GM18909 (cell line): ENCODE results near the gene KCNQ1.
"Not testable (repeated sequence)": the region's sequence is repeated elsewhere in the genome, so short reads cannot be mapped to it uniquely, and the experiment has no call there.

Experiments used
- ATAC-seq: cut with Tn5 transposase; IDR thresholded peaks from one replicate; pipeline ENCODE4 v1.9.1; 2021; ENCODE audit warnings: mild to moderate bottlenecking; ENCODE audit not compliant: unreplicated experiment, poor library complexity

The KCNQ1 gene

DNA sequence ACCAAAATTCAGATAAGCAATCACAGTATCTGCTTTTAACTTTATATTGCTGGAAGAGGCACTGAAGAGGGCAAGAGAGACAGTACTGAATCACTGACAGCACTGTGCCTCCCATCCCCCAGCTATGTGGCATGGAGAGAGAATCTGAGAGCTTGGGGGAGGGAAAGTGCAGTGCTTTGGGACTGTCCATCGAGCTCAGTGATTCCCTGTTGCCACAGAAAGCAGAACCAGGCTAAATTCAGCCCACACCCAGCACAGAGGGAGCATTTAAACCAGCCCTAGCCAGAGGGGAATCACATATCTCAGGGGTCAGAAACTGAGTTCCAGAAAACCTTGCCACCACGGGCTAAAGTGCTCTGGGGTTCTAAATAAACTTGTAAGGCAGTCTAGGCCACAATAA lies 44.3 kb downstream of the KCNQ1 start:
- no peak for ATAC-seq

DNA sequence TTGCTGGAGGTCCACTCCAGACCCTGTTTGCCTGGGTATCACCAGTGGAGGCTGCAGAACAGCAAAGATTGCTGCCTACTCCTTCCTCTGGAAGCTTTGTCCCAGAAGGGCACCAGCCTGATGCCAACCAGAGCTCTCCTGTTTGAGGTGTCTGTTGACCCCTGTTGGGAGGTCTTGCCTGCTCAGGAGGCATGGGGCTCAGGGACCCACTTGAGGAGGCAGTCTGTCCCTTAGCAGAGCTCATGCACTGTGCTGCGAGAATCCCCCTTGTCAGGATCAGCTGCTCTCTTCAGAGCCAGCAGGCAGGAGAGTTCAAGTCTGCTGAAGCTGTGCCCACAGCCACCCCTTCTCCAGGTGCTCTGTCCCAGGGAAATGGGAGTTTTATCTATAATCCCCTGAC lies 53.1 kb downstream of the KCNQ1 start:
- ATAC-seq, result not testable (repeated sequence)

DNA sequence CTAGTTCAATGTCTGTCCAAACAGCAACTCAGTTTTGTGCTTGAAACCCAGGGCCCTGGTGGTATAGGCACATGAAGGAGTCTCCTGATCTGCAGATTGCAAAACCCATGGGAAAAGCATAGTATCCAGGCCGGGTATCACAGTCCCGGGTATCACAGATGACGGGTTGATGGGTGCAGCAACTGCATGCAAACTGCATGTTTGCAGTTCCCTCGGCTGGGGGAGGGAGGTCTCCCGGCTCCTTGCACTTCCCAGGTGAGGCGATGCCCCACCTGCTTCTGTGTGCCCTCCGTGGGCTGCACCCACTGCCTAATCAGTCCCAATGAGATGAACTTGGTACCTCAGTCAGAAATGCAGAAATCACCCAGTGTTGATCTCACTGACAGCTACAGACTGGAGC lies 53.9 kb downstream of the KCNQ1 start:
- ATAC-seq, result no peak

DNA sequence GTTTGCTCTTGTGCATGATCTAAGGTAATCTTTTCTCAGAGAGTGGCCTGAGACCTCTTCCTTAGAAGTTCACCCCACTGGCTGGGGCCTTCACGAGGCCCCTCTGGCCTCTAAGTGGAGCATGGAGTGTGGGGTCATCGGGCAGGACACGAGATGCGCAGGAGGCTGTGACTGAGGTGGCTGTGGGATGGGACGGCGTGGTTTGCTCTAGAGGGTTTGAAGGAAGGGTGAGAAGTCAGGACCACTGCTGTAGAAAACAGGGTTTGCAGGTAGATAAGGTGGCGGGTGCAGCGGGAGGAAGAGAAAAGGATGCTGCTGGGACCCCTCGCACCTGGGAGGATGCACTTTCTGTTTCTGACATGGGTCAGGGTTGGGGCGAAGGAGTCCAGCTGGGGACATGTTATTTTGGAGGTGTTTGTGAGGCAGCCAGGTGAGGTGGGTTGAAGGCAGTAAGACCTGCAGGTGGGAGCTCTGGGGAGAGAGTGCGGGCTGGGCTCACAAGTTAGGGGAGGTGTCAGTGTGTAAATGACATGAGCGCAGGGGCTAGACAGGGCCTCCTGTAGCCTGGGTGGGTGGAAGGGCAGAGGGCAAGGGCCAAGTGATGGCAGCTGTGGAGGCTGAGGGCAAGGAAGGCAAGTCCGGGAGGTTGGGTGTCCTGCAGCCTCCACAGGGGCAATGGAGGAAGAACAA lies 62.5 kb downstream of the KCNQ1 start:
- ATAC-seq, result no peak

DNA sequence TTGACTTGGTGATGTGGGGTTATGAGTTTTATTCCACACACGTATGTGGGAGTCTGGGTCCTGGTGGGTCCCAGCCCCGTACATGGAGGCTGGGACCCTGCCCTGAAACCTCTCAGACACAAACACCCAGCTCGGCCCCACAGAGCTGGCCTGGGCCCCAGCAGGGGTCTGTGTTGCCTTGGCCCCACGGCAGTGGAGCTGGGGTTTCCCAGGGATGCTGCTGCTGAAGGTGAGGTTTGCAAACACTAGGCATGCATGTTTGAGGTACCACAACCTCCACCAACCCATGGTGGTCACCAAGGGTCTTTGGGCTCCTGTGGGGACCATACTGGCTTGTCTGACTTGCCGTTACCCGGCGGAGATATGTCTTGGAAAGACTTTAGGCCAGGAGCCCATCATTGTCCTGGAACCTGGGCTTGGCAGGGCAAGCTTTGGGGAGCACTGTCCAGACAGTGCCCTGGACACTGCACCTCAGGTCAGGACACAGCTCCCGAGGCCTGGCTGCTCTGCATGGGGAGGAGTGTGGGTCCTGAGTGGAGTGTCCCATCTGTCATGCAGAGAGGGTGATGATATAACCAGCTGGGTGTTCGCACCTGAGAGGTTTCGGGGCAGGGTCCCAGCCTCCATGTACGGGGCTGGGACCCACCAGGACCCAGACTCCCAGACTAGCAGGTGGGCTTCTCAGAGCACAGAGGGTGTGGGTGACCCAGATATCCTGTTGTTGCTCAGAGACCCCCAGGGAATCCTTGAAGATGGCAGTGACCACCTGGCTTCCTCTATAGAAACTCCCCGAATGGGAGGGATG lies 63.3 kb downstream of the KCNQ1 start:
- ATAC-seq, result no peak

DNA sequence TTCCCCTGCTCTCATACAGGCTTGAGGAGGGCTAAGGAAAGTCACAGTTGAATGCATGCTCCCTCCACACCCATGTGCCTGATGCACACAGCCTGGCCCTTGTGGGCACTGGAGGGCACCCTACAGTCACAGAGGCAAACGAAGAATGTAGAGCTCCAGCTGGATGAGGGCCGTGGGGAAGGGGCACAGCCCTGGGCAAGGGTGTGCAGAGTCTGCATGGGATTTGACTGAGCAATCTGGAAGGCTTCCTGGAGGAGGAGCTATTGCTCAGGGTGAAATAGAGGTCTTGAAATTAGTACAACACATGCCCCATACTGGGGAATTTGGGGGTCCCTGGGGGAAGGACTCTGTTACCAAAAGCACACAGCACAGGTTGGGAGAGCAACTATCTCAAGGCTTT lies 64.0 kb downstream of the KCNQ1 start:
- ATAC-seq, result no peak

DNA sequence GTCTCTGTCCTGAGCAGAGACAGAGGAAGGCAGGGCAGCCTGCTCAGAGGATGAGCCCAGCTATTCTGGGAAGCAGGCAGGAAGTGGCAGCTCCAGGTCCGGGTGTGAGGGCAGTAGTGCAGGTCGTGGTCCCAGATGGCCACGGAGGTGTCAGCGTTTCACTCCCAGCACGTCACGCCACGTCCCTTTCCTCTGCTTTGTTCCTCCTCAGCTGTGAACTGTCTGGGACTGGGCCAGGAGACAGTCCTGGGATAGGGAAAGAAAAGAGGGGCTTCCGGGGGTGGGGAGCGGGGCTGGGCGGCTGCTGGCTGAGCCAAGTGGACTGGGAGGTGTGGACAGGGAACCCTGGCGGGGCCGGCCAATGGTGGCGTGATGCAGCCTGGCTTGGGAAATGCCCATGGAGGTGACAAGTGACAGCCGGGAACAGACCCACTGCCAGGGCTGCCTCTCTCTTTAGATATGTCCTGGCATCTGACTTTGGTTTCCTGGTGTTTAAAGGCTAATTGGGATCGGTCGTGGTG lies 64.7 kb downstream of the KCNQ1 start:
- ATAC-seq, result no peak

DNA sequence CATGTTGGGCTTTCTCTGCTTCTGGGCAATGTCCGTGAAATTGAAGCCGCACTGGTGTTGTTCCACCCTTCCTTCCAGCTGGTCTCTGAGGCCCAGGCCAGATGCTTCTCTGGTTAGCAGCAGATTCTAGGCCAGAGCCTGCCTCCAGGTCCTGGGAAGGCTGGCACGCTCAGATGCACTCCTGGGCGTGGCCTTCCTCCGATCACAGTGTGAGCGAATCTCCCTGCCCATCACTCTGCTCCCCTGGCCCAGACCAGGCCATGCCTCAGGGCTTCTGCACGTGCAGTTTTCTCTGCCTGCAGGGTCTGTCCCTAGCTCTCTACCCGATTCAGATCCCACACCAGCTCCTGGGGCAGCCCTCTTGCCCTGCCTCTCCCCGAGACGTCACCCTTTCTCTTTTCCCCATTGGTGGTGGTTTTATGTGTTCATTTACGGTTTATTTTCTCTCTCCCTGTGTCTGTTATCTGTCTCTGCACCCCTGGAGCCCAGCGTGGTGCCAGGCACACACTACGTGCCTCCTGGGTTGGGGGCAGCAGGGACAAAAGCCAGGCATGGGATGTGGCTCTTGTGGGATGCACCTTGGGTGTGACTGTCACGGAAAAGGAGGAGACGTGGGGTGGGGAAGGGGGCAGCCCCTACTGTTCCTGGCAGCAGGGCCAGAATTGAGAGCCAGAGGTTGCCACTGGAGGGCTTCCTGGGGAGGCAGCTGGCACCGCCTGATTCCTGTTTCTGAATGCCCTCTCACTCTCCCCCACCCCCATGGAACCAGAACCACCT lies 66.0 kb downstream of the KCNQ1 start:
- no peak for ATAC-seq

DNA sequence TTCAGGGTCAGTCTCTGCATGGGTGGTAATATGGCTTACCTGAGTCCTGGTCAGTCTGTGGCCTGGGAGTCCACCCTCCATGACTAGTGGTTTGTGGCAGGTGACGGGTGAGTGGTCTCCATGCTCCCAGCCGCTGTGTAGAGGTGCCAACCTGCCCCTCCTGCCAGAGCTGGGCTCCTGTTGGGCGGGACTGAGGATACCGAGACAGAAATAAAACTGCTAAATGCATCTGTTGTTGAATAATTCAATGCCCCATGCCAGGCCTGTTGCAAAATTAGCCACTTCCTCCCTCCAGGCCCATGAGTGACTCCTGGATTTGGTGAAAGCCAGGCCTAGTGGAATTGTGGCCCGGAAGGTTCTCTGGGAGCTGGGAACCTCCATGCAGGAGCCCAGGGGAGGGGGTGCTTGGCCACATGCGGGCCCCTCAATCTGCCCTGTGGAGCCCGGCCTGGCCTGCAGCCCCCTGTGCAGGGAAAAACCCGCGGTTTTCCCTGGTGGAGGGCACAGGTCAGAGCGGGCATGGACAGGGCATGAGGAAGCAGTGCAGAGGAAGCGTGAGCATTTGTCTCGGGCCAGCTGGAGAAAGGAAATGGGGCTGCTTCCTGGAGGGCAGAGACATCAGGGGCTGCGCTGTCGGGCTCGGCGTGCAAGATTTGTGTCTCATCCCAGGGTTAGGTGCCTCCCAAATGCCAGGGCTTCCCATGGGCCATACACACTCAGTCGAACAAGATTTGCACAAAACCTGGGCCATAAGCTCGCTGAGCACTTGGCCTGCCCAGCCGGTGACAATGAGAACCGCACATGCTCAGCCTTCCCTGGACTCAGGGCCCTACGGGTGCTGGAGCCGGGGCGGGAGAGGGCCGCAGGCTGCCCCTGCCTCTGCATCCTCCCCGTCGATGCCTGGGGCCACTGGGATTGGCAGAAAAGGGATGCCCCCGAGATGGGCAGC lies 66.9 kb downstream of the KCNQ1 start:
- no peak for ATAC-seq

DNA sequence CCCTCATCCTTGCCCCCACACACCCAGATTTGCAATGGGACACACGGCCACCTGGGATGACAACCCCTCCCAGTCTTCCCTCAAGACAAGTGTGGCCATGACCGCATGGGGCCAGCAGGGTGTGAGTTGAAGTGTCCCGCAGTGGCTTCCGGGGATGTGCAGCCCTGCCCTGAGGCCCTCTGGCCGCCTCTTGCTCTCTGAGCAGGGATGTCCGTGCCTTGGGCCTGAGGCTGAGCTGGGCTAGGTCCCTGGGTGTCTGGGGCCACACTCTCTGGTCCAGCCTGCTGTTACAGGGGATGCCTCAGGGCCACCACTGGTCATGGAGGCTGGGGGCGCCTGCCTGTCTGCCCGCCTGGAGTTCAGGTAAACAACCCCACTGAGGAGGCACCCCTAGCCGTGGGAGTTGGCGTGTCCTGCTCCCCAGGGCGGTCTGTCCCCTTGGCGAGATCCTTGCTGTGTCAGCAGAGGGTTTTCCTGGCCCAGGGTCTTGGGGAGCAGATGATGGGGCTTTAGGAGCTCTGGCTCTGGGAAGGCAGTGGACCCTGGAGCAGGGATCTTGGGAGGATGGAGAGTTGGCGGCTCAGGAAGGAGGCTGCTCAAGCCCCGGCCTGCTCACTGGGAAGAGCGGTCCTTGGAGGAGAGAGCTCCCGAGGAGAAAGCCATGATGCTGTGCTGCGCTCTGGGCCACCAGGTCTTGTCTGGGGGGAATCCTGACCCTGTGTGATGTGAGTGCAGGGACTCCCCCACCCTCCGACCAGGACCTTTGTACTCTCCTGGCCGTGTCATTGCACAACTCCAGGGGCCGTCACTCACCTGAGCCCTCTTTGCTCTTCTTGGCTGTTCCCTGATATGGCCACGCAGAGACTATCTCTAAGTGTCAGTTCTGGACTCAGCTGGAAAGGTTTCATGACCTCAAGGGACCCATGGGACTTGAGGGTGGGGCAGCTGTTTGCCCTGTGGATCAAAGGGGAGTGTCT lies 67.9 kb downstream of the KCNQ1 start:
- no peak for ATAC-seq

DNA sequence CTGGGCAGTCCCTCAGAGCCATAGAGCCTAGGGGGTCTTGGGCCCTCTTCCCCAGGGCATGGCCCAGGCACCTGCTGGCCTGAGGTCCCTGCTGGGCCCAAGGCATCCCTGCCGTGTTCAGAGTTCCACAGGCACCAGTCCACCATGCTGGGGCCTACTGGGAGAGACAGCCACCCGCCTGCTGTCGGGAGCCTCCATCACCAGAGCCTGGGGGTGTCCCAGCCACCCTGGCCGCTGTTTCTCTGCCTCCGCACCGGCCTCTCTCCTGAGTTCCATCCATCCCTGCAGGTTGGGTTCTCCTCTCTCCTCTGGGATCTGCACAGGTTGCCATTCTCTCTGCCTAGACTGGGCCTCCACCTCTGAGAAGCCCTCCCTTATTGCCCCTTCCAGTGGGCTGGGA lies 68.6 kb downstream of the KCNQ1 start:
- no peak for ATAC-seq

DNA sequence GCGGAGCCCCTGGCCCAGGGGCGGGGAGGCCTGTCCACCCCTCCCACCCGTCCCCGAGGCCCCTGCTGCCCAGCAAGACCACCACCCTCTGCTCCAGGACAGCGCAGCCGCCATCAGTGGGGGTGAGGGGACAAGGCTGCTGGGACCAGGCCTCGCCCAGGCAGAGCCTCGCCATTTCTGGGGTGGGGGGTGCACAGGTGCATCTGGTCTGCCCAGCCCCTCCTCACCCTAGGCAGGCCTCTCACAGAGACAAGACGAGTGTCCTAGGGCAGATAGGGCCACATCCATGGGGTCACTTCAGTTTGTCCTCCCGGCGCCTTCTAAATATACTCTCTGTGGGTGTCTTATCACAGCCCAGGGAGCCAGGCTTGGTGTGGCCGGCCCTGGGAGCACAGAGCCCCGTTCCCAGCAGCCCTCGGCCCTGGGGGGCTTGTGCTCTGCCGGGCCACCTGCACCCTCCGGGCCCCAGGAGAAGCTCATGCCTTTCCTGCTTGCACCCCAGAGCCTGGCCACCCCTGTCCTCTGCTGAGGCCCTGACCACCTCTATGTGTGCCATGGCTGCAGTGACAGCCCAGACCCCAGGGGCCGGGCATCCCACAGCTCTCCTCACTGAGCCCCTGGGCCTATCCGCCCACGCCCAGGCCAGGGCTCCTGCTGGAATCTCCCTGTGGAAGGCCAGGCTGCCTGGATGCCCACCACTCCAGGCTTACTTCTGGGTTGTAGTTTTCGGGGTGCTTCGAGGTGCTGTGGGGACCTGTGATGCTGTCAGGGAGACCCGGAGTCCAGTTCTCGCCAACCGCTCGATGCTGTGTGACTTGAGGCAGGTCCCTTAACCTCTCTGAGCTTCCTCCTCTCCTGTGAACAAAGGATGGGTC lies 70.8 kb downstream of the KCNQ1 start:
- ATAC-seq, result no peak

DNA sequence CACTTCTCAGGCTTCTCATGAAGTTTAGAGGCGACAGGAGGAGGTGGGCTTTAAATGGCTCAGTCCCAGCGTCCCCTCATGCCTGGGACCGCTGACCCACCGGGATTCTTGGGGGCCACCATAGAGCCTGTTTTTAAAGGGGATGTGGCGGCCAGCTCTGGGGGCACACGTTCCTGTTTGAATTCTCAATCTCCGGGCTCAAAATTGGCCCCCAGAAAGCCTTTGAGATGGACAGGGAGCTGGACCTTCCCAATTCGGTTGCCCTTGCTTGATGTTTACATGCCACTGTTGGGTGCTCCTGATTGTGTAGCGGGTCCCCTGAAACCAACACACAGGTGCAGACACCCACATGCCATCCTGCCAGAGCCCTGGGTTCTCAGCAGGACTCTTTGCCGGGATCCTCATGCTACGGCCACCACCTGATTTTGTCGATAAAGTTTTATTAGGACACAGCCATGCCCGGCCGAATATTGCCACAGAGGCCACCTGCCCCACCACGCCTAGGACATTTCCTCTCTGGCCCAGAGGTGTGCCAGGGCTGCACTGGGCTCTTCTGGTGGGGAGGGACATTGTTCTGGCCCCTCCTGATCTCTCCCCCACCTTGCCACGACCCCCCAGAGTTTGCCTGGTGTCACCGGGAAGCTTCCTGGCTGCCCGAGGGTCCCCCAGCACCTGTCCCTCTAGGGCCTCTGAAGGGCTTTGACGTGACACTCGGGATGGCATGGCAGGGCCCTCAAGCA lies 71.6 kb downstream of the KCNQ1 start:
- no peak for ATAC-seq

DNA sequence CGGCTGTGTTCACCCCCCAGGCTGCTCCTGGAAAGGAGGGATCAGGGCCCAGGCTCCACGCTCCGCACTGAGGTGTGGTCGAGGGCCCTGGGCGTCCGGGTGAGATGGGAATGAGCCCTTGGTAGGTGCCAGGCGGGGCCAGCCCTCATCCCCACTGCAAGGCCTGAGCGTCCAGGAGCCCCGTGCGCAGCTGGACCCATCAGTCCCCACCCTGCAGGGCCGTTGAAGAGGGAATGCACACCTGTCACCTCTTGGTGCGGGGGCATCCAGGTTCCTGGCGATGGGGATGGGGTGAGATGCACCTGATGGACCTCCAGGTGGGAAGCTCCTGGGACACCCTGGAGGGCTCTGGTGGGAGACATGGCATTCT lies 72.2 kb downstream of the KCNQ1 start:
- ATAC-seq, result no peak

DNA sequence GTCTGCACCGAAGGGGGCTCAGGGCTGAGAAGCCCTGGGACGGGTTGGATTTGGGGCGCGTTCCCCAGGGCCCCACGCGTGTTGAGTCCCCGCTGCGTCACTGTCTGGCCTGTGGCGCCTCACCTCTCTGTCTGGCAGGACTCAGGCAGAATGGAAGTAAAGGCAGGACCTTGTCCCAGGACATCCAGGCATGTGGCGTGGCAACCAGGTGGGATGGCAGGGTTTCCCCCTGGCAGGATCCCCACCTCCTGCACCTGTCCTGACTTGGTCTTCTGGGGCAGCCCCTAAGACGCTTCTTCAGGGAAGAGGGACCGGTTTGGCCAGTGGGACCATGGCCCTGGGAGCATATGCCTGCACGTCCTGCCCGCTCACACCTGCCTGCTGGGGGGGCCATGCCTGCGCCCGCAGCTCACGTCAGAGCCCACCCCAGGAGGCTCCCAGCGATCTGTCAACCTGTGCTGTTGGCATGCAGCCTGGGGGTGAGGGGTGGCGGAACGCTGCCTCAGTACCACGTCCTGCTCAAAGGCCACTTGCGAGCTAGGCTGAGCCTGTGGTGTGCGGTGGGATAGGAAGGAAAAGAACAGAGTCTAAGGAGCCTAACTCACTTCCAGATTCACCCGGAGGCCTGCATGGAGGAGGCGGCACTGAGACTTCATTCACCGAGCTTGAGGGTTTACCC lies 72.7 kb downstream of the KCNQ1 start:
- no peak for ATAC-seq

DNA sequence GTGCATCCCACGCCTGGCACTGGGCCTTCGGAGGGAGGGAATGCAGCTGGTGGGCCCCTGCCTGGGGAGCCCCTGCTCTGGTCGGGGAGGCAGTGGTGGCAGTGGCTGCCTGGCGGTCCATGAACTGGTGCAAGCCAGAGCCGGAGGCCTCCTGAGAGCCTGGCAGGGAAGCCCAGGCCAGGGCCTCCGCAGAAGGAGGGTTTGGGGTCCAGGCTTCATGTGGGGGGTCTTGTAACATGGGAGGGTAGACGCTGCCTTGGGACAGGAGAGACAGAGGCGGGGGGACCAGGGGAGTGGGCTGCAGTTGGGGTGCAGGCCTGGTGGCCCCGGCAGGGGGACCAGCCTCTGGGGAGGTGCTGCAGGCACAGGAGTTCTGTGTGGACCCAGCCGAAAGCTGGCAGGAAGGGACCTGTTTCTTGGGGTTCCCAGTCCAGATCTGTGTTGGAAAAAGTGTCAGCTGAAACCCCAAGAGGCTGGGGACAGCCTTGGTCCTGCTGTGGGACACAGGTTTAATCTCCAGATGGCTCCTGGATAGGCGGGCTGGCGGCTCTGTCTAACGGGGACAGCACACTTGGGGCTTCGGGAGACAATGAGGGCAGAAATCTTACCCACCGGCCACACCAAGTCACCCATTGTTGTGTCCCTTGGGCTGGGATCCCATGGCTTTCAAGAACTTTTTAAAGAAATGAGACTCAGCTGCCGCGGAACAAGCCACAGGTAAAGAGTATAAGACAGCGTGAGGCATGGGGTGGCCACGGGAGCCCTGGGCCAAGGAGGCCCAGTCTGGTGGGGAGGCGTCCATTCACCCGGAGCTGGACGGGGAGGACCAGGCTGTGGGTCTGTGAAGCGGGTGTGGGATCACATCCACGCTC lies 73.5 kb downstream of the KCNQ1 start:
- no peak for ATAC-seq
